K562 (cell line): ENCODE data around the gene NFS1. TPM values are rescaled to one million over a fixed set of nuclear protein-coding genes. Genes with fewer than 3 reads are reported as not detected.

ENCODE experiments used
- ATAC-seq: fragments of 200-7000 bp; cut with Tn5 transposase; 3 replicates; pipeline ENCODE4 v1.9.1; 2020; ENCODE audit warnings: moderate library complexity
- BruUV-seq: library from RNA; stranded (reverse); fragments of 400-500 nt; replicated peaks from 2 replicates; lab custom pipeline; 2021; lab: Mats Ljungman, UMichigan
- CTCF ChIA-PET: fragments of 300-600 bp; formaldehyde crosslinking; extraction: SDS; loops from one replicate; lab custom pipeline; 2021; ENCODE audit warnings: low intra/inter-chr PET ratio; lab: Yijun Ruan, JAX
- POLR2A ChIA-PET: fragments of 300-600, 350-650 bp; sonication (Branson Sonifier 250); formaldehyde crosslinking; extraction: SDS; loops from one replicate; lab custom pipeline; 2021; ENCODE audit warnings: antibody characterized with exemption, inconsistent platforms; lab: Yijun Ruan, JAX
- DNase-seq, 4 experiments: peaks; one replicate each; pipeline versions ENCODE4 v3.0.0 to v3.0.0-alpha.2; 2011 to 2018; ENCODE audit warnings: low spot score in 3 of 4, mixed read lengths in 3 of 4; ENCODE audit errors: extremely low read depth in 1 of 4
- FAIRE-seq: peaks from 2 replicates; lab custom pipeline; 2011; peaks lifted over from hg19 to GRCh38; lab: Jason Lieb, UNC
- H2AFZ ChIP-seq: 2 replicates; pipeline ENCODE4 v1.6.0; 2011; ENCODE audit warnings: low read depth, low read length, control low read depth, inconsistent platforms
- H3K27ac ChIP-seq: fragments of 200-600 bp; 3 replicates; pipeline ENCODE4 v1.8.0; 2011; ENCODE audit warnings: low read depth, mild to moderate bottlenecking, control low read depth, inconsistent platforms, low read length, moderate library complexity, mixed read lengths; ENCODE audit errors: extremely low read depth
- H3K27me3 ChIP-seq, 2 experiments: fragments of 300-600 bp in 1 of 2; 2 replicates in 1 of 2; 3 replicates in 1 of 2; pipeline versions ENCODE4 v1.6.0 to v1.8.0; 2011; ENCODE audit warnings: inconsistent platforms in 2 of 2, low read length in 2 of 2, mild to moderate bottlenecking in 1 of 2, mixed read lengths in 1 of 2, moderate library complexity in 1 of 2; ENCODE audit not compliant: control insufficient read depth in 2 of 2, insufficient read depth in 2 of 2
- H3K36me3 ChIP-seq: fragments of 300-600 bp; 3 replicates; pipeline ENCODE4 v1.8.0; 2011; ENCODE audit warnings: mild to moderate bottlenecking, low read length, inconsistent platforms; ENCODE audit not compliant: control insufficient read depth, insufficient read depth
- H3K4me1 ChIP-seq, 2 experiments: fragments of 200-600 bp in 1 of 2; replicated peaks in 1 of 2; 2 replicates in 1 of 2; 3 replicates in 1 of 2; pipeline versions ENCODE4 v1.5.1 to v1.8.0; 2011; ENCODE audit warnings: inconsistent platforms in 2 of 2, low read length in 2 of 2, mild to moderate bottlenecking in 1 of 2, mixed read lengths in 1 of 2, moderate library complexity in 1 of 2; ENCODE audit not compliant: control insufficient read depth in 2 of 2, insufficient read depth in 2 of 2
- H3K4me2 ChIP-seq: 2 replicates; pipeline ENCODE4 v1.6.1; 2011; ENCODE audit warnings: low read length, control low read depth, inconsistent platforms, mixed read lengths; ENCODE audit not compliant: insufficient read depth
- H3K4me3 ChIP-seq: fragments of 200-600 bp; sonication (generic), shearing (Covaris generic); 2 replicates; pipeline ENCODE4 v1.5.1; 2016; ENCODE audit warnings: control low read depth, inconsistent platforms
- H3K79me2 ChIP-seq: fragments of 200-600 bp; 3 replicates; pipeline ENCODE4 v1.8.0; 2011; ENCODE audit warnings: low read length, inconsistent platforms; ENCODE audit not compliant: control insufficient read depth, insufficient read depth
- H3K9ac ChIP-seq, 2 experiments: 2 replicates each; pipeline versions ENCODE4 v1.6.0 to v1.6.1; 2011; ENCODE audit warnings: low read depth in 2 of 2, low read length in 2 of 2, control low read depth in 1 of 2, inconsistent platforms in 1 of 2, mild to moderate bottlenecking in 1 of 2, mixed read lengths in 1 of 2; ENCODE audit not compliant: insufficient read depth in 1 of 2
- H3K9me1 ChIP-seq: one replicate; pipeline ENCODE4 v1.6.0; 2011; ENCODE audit warnings: inconsistent platforms, mild to moderate bottlenecking, low read length, moderate library complexity; ENCODE audit not compliant: control insufficient read depth, insufficient read depth
- H3K9me3 ChIP-seq: replicated peaks from 2 replicates; pipeline ENCODE4 v1.5.1; 2011; ENCODE audit warnings: low read depth, low read length, inconsistent platforms; ENCODE audit not compliant: control insufficient read depth, insufficient read depth
- H4K20me1 ChIP-seq: replicated peaks from 2 replicates; pipeline ENCODE4 v1.6.1; 2011; ENCODE audit warnings: low read length, inconsistent platforms, mixed read lengths; ENCODE audit not compliant: control insufficient read depth, insufficient read depth
- DDX20 ChIP-seq: fragments of 450-650 bp; IDR thresholded peaks from 2 replicates; pipeline ENCODE4 v1.6.1; 2016; ENCODE audit warnings: missing genetic modification characterization, low read depth, mild to moderate bottlenecking, missing compliant biosample characterization, moderate library complexity
- HES1 ChIP-seq: fragments of 450-650 bp; IDR thresholded peaks from 2 replicates; pipeline ENCODE4 v1.6.1; 2016; ENCODE audit warnings: low read depth, mild to moderate bottlenecking, moderate library complexity
- ZBTB49 ChIP-seq: sonication (generic); formaldehyde crosslinking; IDR thresholded peaks from 2 replicates; pipeline ENCODE4 v1.8.0; 2022; ENCODE audit warnings: missing genetic modification reagents, mild to moderate bottlenecking, borderline replicate concordance
- ZEB2 ChIP-seq: fragments of 450-650 bp; IDR thresholded peaks from 2 replicates; pipeline ENCODE4 v1.6.1; 2016
- ZKSCAN8 ChIP-seq: fragments of 200-800 bp; sonication (Bioruptor generic); IDR thresholded peaks from 2 replicates; pipeline ENCODE4 v1.6.1; 2016; ENCODE audit warnings: missing genetic modification characterization, missing compliant biosample characterization
- WGBS: fragments of 100-300 bp; shearing (Covaris generic); methylation state at CpG from one replicate; pipeline ENCODE4 v1.1.6; 2016; ENCODE audit warnings: low coverage, mixed read lengths; ENCODE audit not compliant: insufficient coverage; ENCODE audit errors: missing lambda C conversion rate; 5-methylcytosine and 5-hydroxymethylcytosine counted together
- in situ Hi-C: fragments of 300-500 bp; cut with MboI; formaldehyde crosslinking; loops from 4 replicates; pipeline ENCODE4 v1.15.0; 2018; ENCODE audit warnings: inconsistent platforms, mixed read lengths
- intact Hi-C: fragments of 100-400 bp; cut with micrococcal nuclease; formaldehyde crosslinking; loops from 2 replicates; pipeline ENCODE4 v1.14.2; 2022
- polyA plus RNA-seq, 8 experiments: library from polyadenylated mRNA; depleted of rRNA in 4 of 8; stranded (reverse) in 5 of 8; unstranded in 3 of 8; fragments of >200 nt; fragmentation: Nextera tagmentation in 2 of 8; fragmentation: Illumina TruSeq in 1 of 8; extraction: Ambion mirVana in 2 of 8; extraction: Trizol in 1 of 8; gene quantifications; 2 replicates each; pipeline versions ENCODE4 v1.2.1 to v1.2.3, GENCODE V29; 2011 to 2014; ENCODE audit warnings: inconsistent platforms in 1 of 8, missing spikeins in 1 of 8
- total RNA-seq, 7 experiments: library from RNA; depleted of rRNA in 6 of 7; stranded (reverse); fragments of >200 nt in 6 of 7; fragmentation: Illumina TruSeq in 2 of 7; extraction: Trizol in 2 of 7; gene quantifications; 2 replicates each; pipeline versions ENCODE4 v1.2.1 to v1.2.3, GENCODE V29; 2011 to 2021; ENCODE audit warnings: low replicate concordance in 1 of 7

Gene NFS1
- total and polyA plus RNA-seq, 9 of the 15 experiments (the other 6 are each of a cell fraction or from before 2014, with no cell fraction given): 11.5 to 84.8 (median 47.1) TPM

GRCh38 chr20:35644806-35645205, 54.3 kb downstream of the NFS1 start:
- WGBS: 79% methylated on average over 2 of the region's 2 CpGs

More at GRCh38 chr20:35644806-35645205, 54.3 kb downstream of the NFS1 start:
- BruUV-seq: no TSS peak
- TF ChIP-seq HES1: no peak
- no peak for TF ChIP-seq ZEB2
- no peak for TF ChIP-seq ZKSCAN8
- TF ChIP-seq ZBTB49: no peak
- TF ChIP-seq DDX20 (tag): no peak
- Histone ChIP-seq H4K20me1 (peaks cover 5% of the 10 kb centered on the region), H3K4me3 (no peak overlapping the region), H3K9me1 (no peaks in the 10 kb centered on the region), H2AFZ (no peak overlapping the region), H3K36me3 (peaks cover 16% of the 10 kb centered on the region; the same call in 1 of the 3 replicates), H3K27ac (no peak overlapping the region), H3K9ac (no peak overlapping the region), H3K9me3 (no peaks in the 10 kb centered on the region), H3K4me1 (peaks cover 0 to 2% of the 10 kb centered on the region in 2 experiments; a peak in 1 of 5 replicates), H3K79me2 (peaks cover 54% of the 10 kb centered on the region), H3K27me3 (no peaks in the 10 kb centered on the region), H3K4me2 (no peak overlapping the region)
- ATAC-seq: no peak
- ChIA-PET POLR2A (no interaction called here), CTCF (no interaction called here)
- DNase-seq: no peak
- FAIRE-seq: no peak
- in situ Hi-C loops (no loop called here), intact Hi-C loops (no loop called here)
